Endodermal cell (in vitro differentiated cells): ENCODE data around the gene KLHL25. TPM values are rescaled to one million over a fixed set of nuclear protein-coding genes. Genes with fewer than 3 reads are reported as not detected.
A peak's percentile ranks its signal among the peaks of the same experiment; 100 is the strongest.
"Not testable (repeated sequence)": the region's sequence is repeated elsewhere in the genome, so short reads cannot be mapped to it uniquely, and the experiment has no call there.

Source experiments
- DNase-seq: peaks from one replicate; pipeline ENCODE4 v3.0.0-alpha.2; 2017
- H3K27ac ChIP-seq: 2 replicates; pipeline ENCODE4 v1.5.1; 2013; ENCODE audit warnings: mild to moderate bottlenecking, low read depth, low read length, moderate library complexity
- H3K27me3 ChIP-seq: 2 replicates; pipeline ENCODE4 v1.6.1; 2013; ENCODE audit warnings: mild to moderate bottlenecking, low read length, moderate library complexity; ENCODE audit not compliant: insufficient read depth, control insufficient read depth, poor library complexity, severe bottlenecking
- H3K36me3 ChIP-seq: 2 replicates; pipeline ENCODE4 v1.7.0; 2013; ENCODE audit warnings: mild to moderate bottlenecking, low read length, moderate library complexity; ENCODE audit not compliant: control insufficient read depth, insufficient read depth
- H3K4me1 ChIP-seq: one replicate; pipeline ENCODE4 v1.7.0; 2013; ENCODE audit warnings: low read length; ENCODE audit not compliant: control insufficient read depth, insufficient read depth
- H3K4me3 ChIP-seq: 2 replicates; pipeline ENCODE4 v1.5.1; 2013; ENCODE audit warnings: mild to moderate bottlenecking, low read length, moderate library complexity
- H3K9ac ChIP-seq: 2 replicates; pipeline ENCODE4 v1.6.1; 2013; ENCODE audit warnings: mild to moderate bottlenecking, low read length, moderate library complexity; ENCODE audit not compliant: poor library complexity, severe bottlenecking; ENCODE audit errors: extremely low read depth
- H3K9me3 ChIP-seq: 2 replicates; pipeline ENCODE4 v1.6.1; 2013; ENCODE audit warnings: mild to moderate bottlenecking, low read length, moderate library complexity; ENCODE audit not compliant: control insufficient read depth
- H3K27ac Mint-ChIP-seq: 2 replicates; pipeline ENCODE4 v1.8.0; 2020; ENCODE audit warnings: mixed read lengths
- H3K27me3 Mint-ChIP-seq: 2 replicates; pipeline ENCODE4 v1.8.0; 2021; ENCODE audit warnings: mild to moderate bottlenecking, mixed read lengths; ENCODE audit not compliant: insufficient read depth
- H3K36me3 Mint-ChIP-seq: 2 replicates; pipeline ENCODE4 v1.8.0; 2020; ENCODE audit warnings: low read depth, mixed read lengths
- H3K4me1 Mint-ChIP-seq: 2 replicates; pipeline ENCODE4 v1.8.0; 2020; ENCODE audit warnings: mixed read lengths
- H3K4me3 Mint-ChIP-seq: 2 replicates; pipeline ENCODE4 v1.8.0; 2020; ENCODE audit warnings: mild to moderate bottlenecking, moderate library complexity, mixed read lengths
- H3K9me3 Mint-ChIP-seq: 2 replicates; pipeline ENCODE4 v1.8.0; 2020; ENCODE audit warnings: mild to moderate bottlenecking, mixed read lengths
- CTCF ChIP-seq: fragments of 200-600 bp; sonication (generic); conservative IDR thresholded peaks from 2 replicates; pipeline ENCODE4 v1.5.0; 2021; ENCODE audit warnings: antibody characterized with exemption, mild to moderate bottlenecking
- whole genome bisulfite sequencing, 2 experiments: methylation state at CpG; one replicate each; pipeline versions ENCODE4 v1.1.5 to v1.1.7; 2013; ENCODE audit warnings: missing lambda C conversion rate in 2 of 2, mixed read lengths in 1 of 2; ENCODE audit not compliant: insufficient coverage in 1 of 2, insufficient read length in 1 of 2; 5-methylcytosine and 5-hydroxymethylcytosine counted together
- total RNA-seq, 2 donors: library from RNA; stranded (reverse); fragmentation: NEBNext Ultra II Directional in 1 of 2; extraction: Animal tissue kit (Norgen Biotek cat#: 25700) in 1 of 2; gene quantifications; 2 replicates in 1 of 2; 3 replicates in 1 of 2; pipeline ENCODE4 v1.2.1, GENCODE V29; 2021

The KLHL25 gene
- total RNA-seq, 2 donors from 2014 or later, result 13.3 TPM

GRCh38 chr15:85832394-85832793 lies 37.7 kb upstream of the KLHL25 start:
- Histone ChIP-seq H3K9me3 (no peaks in the 10 kb centered on the region), H3K4me1 (peaks cover 5% of the 10 kb centered on the region), H3K36me3 (no peaks in the 10 kb centered on the region), H3K27ac (no peak overlapping the region), H3K4me3 (no peak overlapping the region), H3K9ac (no peak overlapping the region), H3K27me3 (no peaks in the 10 kb centered on the region)
- Mint-ChIP-seq H3K4me3 (no peak overlapping the region), H3K27me3 (no peaks in the 10 kb centered on the region), H3K4me1 (peaks cover 7% of the 10 kb centered on the region), H3K36me3 (no peaks in the 10 kb centered on the region), H3K9me3 (no peaks in the 10 kb centered on the region), H3K27ac (no peak overlapping the region)
- peak; percentile 24 for DNase-seq
- no peak for TF ChIP-seq CTCF
- 80 to 96% methylated on average over 1 to 4 of the region's 4 CpGs for WGBS, 2 experiments

- Histone ChIP-seq H3K27ac (no peak overlapping the region), H3K9me3 (no peaks in the 10 kb centered on the region), H3K9ac (no peak overlapping the region), H3K4me1 (no peaks in the 10 kb centered on the region), H3K36me3 (no peaks in the 10 kb centered on the region), H3K4me3 (no peak overlapping the region), H3K27me3 (no peaks in the 10 kb centered on the region)
- peak; percentile 88 for DNase-seq
- WGBS, 2 experiments, result 71 to 74% methylated on average over 14 to 15 of the region's 15 CpGs
- H3K9me3 Mint-ChIP-seq, result no peaks in the 10 kb centered on the region
- no peaks in the 10 kb centered on the region for H3K36me3 Mint-ChIP-seq
- no peak overlapping the region for H3K4me3 Mint-ChIP-seq
- TF ChIP-seq CTCF, result peak; percentile 82
- no peaks in the 10 kb centered on the region for H3K27me3 Mint-ChIP-seq
- H3K4me1 Mint-ChIP-seq, result peaks cover 1% of the 10 kb centered on the region
- no peak overlapping the region for H3K27ac Mint-ChIP-seq
These were observed 36.8 kb upstream of the KLHL25 start for GRCh38 chr15:85831415-85832113.

- not testable (repeated sequence) for H3K4me3 Mint-ChIP-seq, H3K9ac ChIP-seq, H3K36me3 Mint-ChIP-seq, H3K4me1 ChIP-seq, H3K27me3 ChIP-seq, H3K4me1 Mint-ChIP-seq, H3K27me3 Mint-ChIP-seq, H3K27ac Mint-ChIP-seq, H3K9me3 Mint-ChIP-seq, H3K27ac ChIP-seq, H3K9me3 ChIP-seq, H3K36me3 ChIP-seq, H3K4me3 ChIP-seq
- 97 to 100% methylated on average over 2 to 3 of the region's 4 CpGs for WGBS, 2 experiments
- DNase-seq, result peak; percentile 12
These were observed 35.0 kb upstream of the KLHL25 start for GRCh38 chr15:85829754-85830153.

- Mint-ChIP-seq H3K9me3 (no peaks in the 10 kb centered on the region), H3K27me3 (no peaks in the 10 kb centered on the region), H3K4me1 (peaks cover 1% of the 10 kb centered on the region), H3K27ac (no peak overlapping the region), H3K36me3 (no peaks in the 10 kb centered on the region), H3K4me3 (no peak overlapping the region)
- H3K4me1 ChIP-seq, result no peaks in the 10 kb centered on the region
- H3K9me3 ChIP-seq, result no peaks in the 10 kb centered on the region
- no peak overlapping the region for H3K9ac ChIP-seq
- H3K27ac ChIP-seq, result peak overlapping the region; percentile 3
- WGBS, 2 experiments, result 73 to 87% methylated on average over 3 to 4 of the region's 4 CpGs
- H3K27me3 ChIP-seq, result no peaks in the 10 kb centered on the region
- peak; percentile 46 for DNase-seq
- no peak overlapping the region for H3K4me3 ChIP-seq
- no peak for TF ChIP-seq CTCF
- no peaks in the 10 kb centered on the region for H3K36me3 ChIP-seq
These were observed 34.1 kb upstream of the KLHL25 start for GRCh38 chr15:85828874-85829273.
